GM21381 (cell line): ENCODE results near the gene TPSG1.
"Not testable (repeated sequence)": the region's sequence is repeated elsewhere in the genome, so short reads cannot be mapped to it uniquely, and the experiment has no call there.

Source experiments
- ATAC-seq: cut with Tn5 transposase; IDR thresholded peaks from one replicate; pipeline ENCODE4 v1.9.1; 2021; ENCODE audit warnings: mild to moderate bottlenecking, moderate library complexity; ENCODE audit not compliant: unreplicated experiment

TPSG1 gene

GRCh38 chr16:1225051-1225451 is at the start of gene TPSG1:
TSS of gene TPSG1 (minus strand) at chr16:1225268. CDS start at chr16:1225252, 16 bp downstream.
- no peak for ATAC-seq

- ATAC-seq = no peak
These were observed 49.7 kb upstream of the TPSG1 start for GRCh38 chr16:1274767-1275166.

GRCh38 chr16:1273816-1274215 is 48.7 kb upstream of the TPSG1 start:
- ATAC-seq = no peak

- ATAC-seq = no peak
These were observed 47.6 kb upstream of the TPSG1 start for GRCh38 chr16:1272453-1273198.

- not testable (repeated sequence) for ATAC-seq
These were observed 46.8 kb upstream of the TPSG1 start for GRCh38 chr16:1271724-1272413.

- ATAC-seq = no peak
These were observed 46.3 kb upstream of the TPSG1 start for GRCh38 chr16:1271380-1271723.

GRCh38 chr16:1269418-1269817 is 44.4 kb upstream of the TPSG1 start:
- not testable (repeated sequence) for ATAC-seq

- no peak for ATAC-seq
These were observed 40.8 kb upstream of the TPSG1 start for GRCh38 chr16:1265826-1266225.

GRCh38 chr16:1265090-1265630 is 40.1 kb upstream of the TPSG1 start:
- ATAC-seq = no peak

- no peak for ATAC-seq
These were observed 39.4 kb upstream of the TPSG1 start for GRCh38 chr16:1264345-1265089.

- ATAC-seq = no peak
These were observed 38.7 kb upstream of the TPSG1 start for GRCh38 chr16:1263591-1264344.

GRCh38 chr16:1262846-1263221 is 37.8 kb upstream of the TPSG1 start:
- no peak for ATAC-seq

GRCh38 chr16:1262210-1262845 is 37.3 kb upstream of the TPSG1 start:
- no peak for ATAC-seq

- no peak for ATAC-seq
These were observed 36.2 kb upstream of the TPSG1 start for GRCh38 chr16:1261131-1261892.

- no peak for ATAC-seq
These were observed 35.1 kb upstream of the TPSG1 start for GRCh38 chr16:1260101-1260680.

- ATAC-seq = no peak
These were observed 34.6 kb upstream of the TPSG1 start for GRCh38 chr16:1259760-1260068.

GRCh38 chr16:1258906-1259759 is 34.1 kb upstream of the TPSG1 start:
- ATAC-seq = no peak

GRCh38 chr16:1258225-1258600 is 33.1 kb upstream of the TPSG1 start:
- no peak for ATAC-seq
